ENCODE measurements around the gene ATP1A2. TPM values are rescaled to one million over a fixed set of nuclear protein-coding genes. Genes with fewer than 3 reads are reported as not detected.
A peak's percentile ranks its signal among the peaks of the same experiment; 100 is the strongest.
"Not testable (repeated sequence)": the region's sequence is repeated elsewhere in the genome, so short reads cannot be mapped to it uniquely, and the experiment has no call there.

ATP1A2 gene
- total RNA-seq, 2 donors from 2014 or later: 114 to 176 TPM

DNA sequence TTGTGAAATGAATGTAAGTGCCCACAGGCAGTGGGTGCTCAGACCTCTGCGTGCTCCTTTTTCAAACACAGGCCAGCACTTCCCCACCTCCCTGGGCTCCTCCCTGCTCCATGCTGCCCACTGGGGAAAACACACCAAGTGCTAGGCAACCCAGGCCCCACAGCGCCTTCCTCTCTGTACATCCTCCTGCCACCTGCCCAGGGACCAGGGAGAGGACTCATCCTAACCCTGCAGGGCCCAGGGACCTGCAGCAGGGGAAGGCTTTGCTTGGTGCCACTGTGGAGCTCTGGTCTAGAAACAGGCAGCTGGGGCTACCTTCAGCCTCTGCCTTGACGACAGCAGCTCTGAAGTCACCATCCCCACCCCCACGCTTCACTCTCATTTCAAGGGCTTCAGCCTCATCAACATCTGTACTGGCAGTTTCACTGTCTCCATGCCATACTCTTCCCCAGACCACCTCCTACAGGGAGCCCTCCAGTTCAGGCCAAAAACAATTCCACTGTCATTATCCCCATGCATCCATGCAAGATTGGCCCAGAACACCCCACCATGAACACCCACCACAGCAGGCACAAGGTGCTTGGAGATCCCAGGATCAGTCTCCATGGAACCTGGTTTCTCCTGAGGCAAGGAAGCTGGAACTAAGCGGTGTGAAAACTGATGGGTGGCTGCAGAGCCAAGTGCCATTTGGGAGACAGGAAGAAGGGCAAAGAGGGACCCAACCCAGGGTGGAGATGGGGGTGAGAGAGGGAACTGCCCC is 18.2 kb upstream of the ATP1A2 start:
- intact Hi-C loops (cut with DNase I): loop anchor here (5.0 to 10.0 kb wide), 2 partner anchors 157 to 245 kb away; partner anchors contain the start of genes COPA (in 1 of the 2) and NCSTN (in 1 of the 2)
- DNase-seq (no peak), ATAC-seq (no peak)

DNA sequence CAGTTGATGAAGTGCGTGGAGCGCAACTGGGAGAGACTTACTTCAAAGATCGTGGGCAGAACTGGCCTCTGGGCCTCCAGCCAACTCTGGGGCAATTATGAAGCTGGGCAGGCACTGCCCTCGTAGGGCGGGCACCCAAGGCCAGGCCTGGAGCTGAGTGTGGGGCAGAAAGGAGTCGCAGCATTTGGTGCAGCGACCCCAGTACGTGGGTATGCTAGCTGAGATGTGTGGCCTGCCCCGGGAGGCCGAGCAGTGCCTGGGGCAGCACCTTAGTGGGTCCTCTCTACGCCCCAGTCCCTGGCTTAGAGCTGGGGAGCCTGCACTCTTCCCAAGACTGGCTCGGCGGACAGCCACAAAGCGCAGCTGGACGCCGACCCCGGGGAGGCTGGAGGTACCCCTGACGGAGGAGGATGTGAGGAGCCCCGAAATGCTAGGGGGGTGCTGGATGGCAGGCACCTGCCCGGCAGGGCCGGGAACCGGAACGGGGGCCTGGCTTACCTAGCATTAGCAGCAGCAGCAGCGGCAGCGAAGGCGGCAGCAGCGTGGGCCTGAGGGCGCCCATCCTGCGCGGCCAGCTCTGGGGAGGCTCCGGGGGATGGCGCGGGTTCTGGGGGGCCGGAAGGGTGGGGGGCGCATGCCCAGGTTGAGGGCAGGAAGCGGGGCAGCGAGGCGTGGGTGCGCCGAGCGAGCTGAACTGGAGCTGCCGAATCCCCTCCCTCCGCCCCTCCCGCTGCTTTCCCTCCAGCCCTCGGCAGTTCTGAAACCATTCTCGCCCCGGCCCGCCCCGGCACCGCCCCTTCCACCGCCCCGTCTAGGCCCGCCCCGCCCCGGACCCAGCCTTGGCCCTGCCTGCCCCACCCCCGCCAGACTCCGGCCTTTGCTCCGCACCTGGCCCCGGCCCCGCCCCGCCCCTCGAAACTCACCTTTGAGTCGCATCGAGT is 17.4 kb upstream of the ATP1A2 start, which contains the start of gene IGSF8:
Gene IGSF8 (minus strand): TSS at position 709 of the 941 bp plus-strand sequence. CDS start 147 bp downstream, at position 562.
- ATAC-seq: peak; percentile 76 to 83

DNA sequence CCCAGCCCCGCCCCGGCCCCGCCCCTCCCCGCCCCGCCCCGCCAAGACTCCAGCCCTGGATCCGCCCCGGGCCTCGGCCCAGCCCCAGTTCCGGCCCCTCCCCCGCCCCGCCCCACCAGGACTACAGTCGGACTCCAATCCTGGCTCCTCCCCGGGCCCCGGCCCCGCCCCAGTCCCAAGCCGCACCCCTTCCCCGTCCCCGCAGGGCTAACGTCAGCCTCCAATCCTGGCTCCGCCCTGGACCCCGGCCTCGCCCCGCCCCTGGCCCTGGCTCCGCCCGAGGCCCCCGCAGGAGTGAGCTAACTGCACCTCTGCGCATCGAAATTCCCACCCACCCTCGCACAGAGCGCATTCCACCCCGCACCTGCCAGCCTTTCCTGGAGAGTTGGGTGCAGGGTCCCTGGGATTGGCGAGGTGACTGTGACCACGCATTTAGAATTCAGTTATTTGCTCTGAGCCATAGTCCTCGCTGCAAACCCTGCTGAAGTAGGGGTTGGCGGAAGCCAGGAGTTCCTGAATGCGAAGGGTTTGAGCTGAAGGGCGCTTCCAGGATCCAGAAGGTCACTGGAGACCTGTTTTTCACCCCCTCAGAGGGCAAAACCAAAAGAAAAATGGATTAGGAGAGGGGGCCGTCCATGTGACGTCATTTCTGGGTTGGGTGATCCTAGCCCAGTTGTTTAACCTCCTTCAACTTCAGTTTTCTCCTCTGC is 16.6 kb upstream of the ATP1A2 start:
- ATAC-seq (peak; percentile 91), DNase-seq (peak; percentile 97)
- intact Hi-C loops (cut with DNase I): loop anchor here (5.0 to 10.0 kb wide), 2 partner anchors 156 to 243 kb away; partner anchors contain the start of genes COPA (in 1 of the 2) and NCSTN (in 1 of the 2)

More for the DNA sequence above, 17.4 kb upstream of the ATP1A2 start, which contains the start of gene IGSF8:
- peak; percentile 92 for DNase-seq
- intact Hi-C loops (cut with DNase I): loop anchor here (5.0 to 10.0 kb wide), 2 partner anchors 157 to 244 kb away; partner anchors contain the start of genes COPA (in 1 of the 2) and NCSTN (in 1 of the 2)

DNA sequence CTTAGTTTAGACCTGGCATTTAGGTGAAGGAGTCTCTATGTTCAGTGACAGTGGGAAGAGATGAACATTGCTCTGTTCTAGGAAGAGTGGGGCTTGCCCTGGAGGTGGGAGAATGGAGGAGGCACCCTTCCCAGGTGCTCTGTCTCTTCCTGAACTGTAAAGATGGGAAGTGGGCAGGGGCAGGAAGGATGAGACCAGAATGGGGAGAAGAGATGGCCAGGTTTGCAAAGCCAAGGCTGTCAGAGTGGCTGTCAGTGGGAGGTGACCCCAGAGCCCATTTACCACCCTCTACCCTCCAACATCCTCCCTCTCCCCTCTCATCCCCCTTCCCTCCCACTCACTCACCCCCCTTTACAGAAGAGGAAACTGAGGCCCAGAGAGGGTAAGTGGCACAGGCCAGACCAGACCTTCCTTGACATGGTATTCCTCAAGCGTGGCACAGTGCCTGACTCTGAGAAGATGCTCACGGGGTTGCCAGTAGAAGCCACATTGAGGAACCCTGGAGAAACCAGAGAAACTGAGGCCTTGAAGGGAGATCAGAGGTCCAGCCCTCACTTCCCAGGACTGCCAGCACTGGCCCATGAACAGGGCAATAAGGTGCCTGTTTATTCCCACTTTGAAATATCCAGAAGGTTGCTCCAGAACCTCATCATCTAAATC is 15.7 kb upstream of the ATP1A2 start:
- intact Hi-C loops (cut with DNase I): loop anchor here (5.0 to 10.0 kb wide), 3 partner anchors 152 to 242 kb away; partner anchors contain the start of genes COPA (in 1 of the 2) and NCSTN (in 1 of the 2)
- DNase-seq (no peak), ATAC-seq (no peak)

DNA sequence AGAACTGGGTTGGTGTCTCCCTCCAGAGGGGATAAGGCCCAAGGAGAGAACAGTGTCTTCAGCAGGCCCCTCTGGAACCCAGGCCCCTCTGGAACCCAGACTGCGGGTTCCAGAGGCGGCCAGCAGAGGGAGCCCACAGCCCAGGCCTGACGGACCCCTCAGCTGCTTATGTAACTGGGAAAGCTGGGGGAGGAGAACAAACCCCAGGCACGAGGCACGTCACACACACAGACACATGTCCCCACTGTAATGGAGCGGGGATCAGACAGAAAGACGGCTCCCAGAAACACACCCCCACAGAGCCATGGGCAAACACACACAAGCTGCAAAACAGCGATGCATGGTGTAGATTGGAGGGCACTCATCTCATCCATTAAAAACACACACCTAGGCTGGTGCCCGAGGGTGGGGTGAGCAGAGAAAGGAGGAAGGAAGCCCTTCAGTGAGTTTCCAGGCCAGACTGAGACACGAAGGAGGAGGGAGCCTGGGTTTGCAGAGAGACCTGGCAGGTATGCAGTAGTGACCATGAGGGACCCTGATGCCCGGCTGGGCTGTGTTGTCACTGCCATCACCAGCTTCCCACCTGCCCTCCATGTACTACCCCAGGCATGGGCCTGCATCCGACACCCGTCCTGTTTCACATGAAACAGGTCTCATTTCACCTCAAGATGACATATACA is 14.4 kb upstream of the ATP1A2 start:
- peak; percentile 86 for DNase-seq
- peak; percentile 18 to 46 for ATAC-seq
- intact Hi-C loops (cut with DNase I): loop anchor here in 1 of 2 donors (5.0 kb wide), 1 partner anchor 151 kb away; no protein-coding TSS in a partner anchor

DNA sequence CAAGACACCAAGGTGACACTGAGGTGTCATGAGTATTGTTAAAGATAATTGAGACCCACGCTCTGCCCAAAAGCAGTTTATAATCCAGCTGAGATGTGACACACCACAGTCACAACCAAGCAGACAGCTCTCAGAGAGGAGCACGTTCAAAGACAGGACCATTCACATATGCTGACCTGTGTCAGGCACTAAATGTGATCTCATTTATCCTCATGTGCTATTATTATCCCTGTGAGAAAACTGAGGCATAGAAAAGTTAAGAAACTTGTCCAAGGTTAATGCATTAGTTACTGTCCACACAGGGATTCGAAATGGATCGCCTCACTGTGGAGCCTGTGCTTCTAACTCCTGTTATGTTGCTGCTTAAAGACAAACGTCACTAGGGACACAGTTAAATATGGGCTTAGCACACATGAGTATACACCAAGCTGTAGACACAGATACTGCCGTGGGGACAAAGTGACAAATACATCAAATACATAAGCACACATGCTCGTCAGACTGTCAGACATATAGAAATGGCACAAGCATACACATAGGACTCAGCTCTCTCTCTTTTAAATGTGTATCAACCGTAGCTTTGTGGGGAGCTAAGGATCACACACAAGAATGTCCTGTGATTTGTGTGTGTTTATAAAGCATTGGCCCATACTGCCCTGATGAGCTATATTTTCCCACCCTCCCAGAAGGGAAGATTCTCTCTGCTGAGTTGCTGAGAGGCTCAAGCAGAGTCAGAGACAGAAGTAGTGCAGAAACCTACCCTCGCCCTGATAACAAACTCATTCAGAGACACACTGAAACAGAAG is 13.6 kb upstream of the ATP1A2 start:
- intact Hi-C loops (cut with DNase I): loop anchor here in 1 of 2 donors (5.0 kb wide), 1 partner anchor 150 kb away; no protein-coding TSS in a partner anchor
- ATAC-seq (no peak), DNase-seq (no peak)

DNA sequence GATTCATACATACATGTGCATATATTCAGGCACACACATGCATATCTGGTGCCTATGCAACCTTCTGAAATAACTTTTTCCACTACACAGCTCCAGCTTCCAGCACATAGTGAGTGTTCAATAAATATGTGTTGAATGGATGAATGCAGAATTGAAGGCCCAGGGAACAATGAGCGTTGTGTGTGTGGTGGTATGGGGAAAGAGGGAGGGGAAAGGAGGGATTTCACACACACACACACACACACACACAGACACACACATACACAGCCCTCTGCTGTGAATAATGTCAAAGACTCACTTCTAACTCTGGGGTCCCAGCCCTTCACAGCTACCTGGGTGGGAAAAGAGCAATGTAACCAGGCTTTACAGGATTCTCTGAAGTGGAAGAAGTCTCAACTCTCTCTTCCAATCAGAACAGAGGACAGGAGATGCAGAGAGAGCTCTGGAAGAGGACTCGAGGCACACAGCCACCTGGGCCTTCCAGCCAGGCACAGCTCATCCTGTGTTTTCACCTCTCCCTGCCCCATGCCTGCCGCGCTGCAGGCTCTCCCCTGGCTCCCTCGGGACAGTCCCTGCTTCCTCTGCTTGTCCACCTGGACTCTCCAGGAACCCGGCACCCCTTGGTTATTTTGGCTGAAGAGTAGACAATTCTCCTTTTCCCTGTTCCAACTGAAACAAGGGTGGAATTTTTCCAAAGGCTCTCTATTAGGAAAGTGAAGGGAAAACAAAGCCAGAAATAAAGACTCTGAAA is 11.7 kb upstream of the ATP1A2 start:
- DNase-seq (no peak), ATAC-seq (no peak)
- intact Hi-C loops (cut with DNase I): loop anchor here in 1 of 2 donors (5.0 kb wide), 1 partner anchor 148 kb away; no protein-coding TSS in a partner anchor

DNA sequence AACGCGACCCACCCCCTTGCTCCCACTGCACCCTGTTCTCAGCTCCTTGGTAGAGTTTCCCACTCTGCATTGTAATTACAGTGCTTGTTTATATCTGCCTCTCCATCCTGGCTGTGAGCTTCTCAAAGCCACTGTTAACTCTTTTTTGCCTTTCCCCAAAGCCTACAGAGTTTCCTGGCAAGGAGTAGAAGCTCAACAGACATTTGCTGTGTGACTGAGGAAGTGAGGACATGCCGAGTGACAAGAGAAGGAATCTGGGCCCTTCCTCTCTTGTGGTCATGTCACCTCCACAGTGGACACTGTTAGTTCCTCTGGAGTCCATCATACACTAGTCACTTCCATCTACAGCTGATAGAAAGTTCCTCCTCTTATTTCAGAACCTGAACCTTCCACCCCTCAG is 11.1 kb upstream of the ATP1A2 start:
- no peak for DNase-seq
- intact Hi-C loops (cut with DNase I): loop anchor here in 1 of 2 donors (5.0 kb wide), 1 partner anchor 148 kb away; no protein-coding TSS in a partner anchor
- ATAC-seq: no peak

DNA sequence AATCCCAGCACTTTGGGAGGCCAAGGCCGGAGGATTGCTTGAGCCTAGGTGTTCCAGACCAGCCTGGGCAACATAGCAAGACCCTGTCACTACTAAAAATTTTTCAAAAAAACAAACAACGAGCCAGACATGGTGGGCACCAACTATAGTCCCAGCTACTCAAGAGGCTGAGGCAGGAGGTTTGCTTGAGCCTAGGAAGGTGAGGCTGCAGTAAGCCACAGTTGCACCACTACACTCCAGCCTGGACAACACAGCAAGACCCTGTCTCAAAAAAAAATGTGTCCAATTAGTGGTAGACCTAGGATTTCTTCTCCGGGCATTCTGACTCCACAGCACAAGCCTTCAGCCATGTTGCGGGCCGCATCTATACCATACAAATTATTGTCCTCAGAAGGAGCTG is 10.4 kb upstream of the ATP1A2 start:
- no peak for ATAC-seq
- DNase-seq: no peak
- intact Hi-C loops (cut with DNase I): no loop called here

DNA sequence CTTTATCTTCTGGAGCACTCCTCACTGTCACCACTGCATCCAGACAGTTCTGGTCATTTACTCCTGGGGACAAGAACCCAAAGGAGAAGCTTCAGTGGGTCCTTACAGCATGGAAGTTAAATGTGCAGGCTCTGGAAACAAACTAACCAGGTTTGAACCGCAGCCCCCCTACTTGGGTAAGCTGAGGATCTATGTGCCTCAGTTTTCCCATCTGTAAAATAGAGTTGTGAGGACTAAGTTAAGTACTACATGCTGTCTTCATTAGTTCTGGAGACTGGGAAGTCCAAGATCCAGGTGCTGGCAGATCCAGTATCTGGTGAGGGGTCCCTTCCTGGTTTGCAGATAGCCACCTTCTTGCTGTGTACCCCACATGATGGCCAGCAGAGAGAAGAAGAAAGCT is 8.0 kb upstream of the ATP1A2 start:
- ATAC-seq: no peak
- intact Hi-C loops (cut with DNase I): no loop called here
- no peak for DNase-seq

DNA sequence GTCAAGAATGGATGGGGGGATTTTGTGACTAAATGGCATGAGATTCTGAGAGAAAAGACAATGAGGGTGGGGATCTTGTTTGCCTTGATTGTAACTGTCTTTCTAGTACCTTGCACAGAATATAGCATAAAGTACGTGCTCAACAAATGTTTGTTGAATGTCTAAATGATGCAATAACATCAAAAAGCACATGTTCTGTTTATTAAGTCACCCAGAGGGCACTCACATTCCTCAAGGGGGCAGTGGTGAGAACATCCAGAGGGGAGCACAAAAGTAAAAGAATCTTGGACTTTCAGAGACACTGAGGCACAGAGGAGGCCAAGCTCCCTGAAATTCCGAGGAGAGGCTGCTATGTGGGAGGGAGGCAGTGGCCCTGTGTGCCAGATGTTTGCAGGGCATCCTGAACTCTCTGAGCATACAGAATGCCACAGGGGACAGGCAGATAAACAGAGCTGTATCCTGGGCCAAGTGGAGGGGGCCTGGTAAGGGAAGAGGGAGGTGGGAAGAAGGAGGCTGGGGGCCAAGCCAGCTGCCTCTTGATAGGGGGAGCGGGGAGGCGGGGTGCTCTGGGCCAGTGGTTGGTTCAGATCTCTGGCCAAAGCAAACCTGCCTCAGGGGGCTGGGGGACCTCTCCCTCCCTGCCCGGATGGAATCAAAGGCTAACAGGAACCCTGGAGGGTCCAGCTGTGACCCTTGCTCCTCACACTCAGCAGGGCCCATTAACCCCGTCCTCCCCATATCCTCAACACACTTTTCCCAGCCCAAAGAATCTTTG is 6.5 kb upstream of the ATP1A2 start:
- no peak for DNase-seq
- ATAC-seq: peak; percentile 4 to 7
- intact Hi-C loops (cut with DNase I): no loop called here

DNA sequence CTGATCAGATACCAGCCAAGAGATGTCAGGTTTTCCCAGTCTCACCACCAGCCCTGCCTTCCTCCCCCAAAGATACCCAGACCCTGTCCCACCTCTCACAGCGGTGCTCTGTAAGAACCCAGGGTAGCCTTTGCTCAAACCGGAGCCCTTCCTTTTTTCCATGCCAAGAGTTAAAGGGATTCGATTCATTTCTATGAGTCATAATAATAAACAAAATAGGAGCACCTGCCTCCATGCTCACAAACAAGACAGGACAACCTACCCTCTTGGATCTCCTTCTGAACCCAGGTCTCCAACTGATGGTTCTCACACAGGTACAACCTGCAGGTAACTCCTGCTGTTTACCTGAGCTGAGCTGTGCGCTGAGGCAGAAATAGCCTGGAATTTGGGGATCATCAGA is 5.9 kb upstream of the ATP1A2 start:
- no peak for DNase-seq
- intact Hi-C loops (cut with DNase I): no loop called here
- no peak for ATAC-seq

DNA sequence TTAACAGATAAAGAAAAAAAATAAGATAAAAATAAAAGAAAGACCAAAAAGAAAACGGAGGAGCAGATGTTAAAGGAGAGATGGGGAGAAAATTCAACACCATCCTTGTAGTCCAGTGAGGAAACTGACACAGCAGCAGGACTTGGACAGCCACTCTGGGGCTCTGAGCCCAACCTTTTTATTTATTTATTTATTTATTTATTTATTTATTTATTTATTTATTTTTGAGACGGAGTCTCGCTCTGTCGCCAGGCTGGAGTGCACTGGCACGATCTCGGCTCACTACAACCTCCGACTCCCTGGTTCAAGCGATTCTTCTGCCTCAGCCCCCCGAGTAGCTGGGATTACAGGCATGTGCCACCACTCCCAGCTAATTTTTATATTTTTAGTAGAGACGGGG is 4.1 kb upstream of the ATP1A2 start:
- intact Hi-C loops (cut with DNase I); DNase-seq; ATAC-seq: not testable (repeated sequence)

DNA sequence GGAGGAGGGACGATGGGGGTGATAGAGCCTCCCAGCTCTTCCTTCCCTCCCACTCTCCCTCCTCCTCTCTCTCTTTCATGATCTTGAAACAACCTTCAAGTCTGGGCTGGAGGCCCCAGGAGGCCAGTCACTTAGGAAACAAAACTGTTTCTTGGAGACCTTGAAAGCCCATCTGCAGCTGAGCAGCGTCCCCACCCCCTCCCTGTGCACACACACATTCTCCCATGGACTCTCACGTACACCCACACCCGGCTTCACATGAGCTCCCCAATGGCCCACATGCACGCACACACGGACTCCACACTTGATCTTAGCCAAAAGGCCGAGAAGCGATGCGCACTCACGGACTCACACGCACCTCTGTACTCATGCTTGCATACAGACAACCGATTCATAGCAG is 3.2 kb upstream of the ATP1A2 start:
- DNase-seq (no peak), ATAC-seq (no peak)
- intact Hi-C loops (cut with DNase I): no loop called here

DNA sequence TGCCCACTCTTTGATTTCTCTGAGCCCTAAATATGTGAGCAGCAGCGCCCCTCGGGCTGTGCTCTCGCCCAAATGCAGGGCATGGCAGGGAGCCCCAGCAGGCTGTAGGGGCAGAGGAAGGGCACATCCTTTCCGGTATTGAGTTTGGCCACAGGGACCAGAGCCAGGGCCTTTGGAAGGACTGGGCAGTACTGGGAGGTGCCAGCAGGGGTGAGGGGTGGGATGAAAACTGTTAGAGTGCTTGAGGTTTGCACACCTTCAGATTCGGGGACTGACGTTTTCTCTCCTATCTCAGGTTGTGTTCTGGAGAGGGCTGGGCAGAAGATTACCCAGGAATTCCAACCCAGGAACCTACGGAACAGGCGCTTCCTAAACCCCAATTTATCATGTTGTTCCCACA is 2.2 kb upstream of the ATP1A2 start:
- no peak for ATAC-seq
- no peak for DNase-seq
- intact Hi-C loops (cut with DNase I): loop anchor here in 1 of 2 donors (1.0 kb wide), 1 partner anchor 78 kb away; no protein-coding TSS in a partner anchor
